H9 (cell line): ENCODE results near the gene SHC4. TPM values are rescaled to one million over a fixed set of nuclear protein-coding genes. Genes with fewer than 3 reads are reported as not detected.
A peak's percentile ranks its signal among the peaks of the same experiment; 100 is the strongest.

Experiments used
- DNase-seq: peaks from one replicate; pipeline ENCODE4 v3.0.0-alpha.2; 2017
- H2AFZ ChIP-seq: one replicate; pipeline ENCODE4 v1.6.1; 2013; ENCODE audit warnings: mild to moderate bottlenecking, low read length, control low read depth, moderate library complexity
- H2AK5ac ChIP-seq: 2 replicates; pipeline ENCODE4 v1.6.1; 2013; ENCODE audit warnings: low read length, control low read depth, mixed read lengths; ENCODE audit not compliant: insufficient read length
- H2BK120ac ChIP-seq: one replicate; pipeline ENCODE4 v1.6.1; 2013; ENCODE audit warnings: low read depth, mild to moderate bottlenecking, low read length, control low read depth, inconsistent platforms; ENCODE audit not compliant: poor library complexity, severe bottlenecking
- H2BK12ac ChIP-seq: 2 replicates; pipeline ENCODE4 v1.6.1; 2013; ENCODE audit warnings: low read length, control low read depth, mixed read lengths, low read depth; ENCODE audit not compliant: insufficient read length
- H2BK15ac ChIP-seq: 2 replicates; pipeline ENCODE4 v1.6.1; 2013; ENCODE audit warnings: low read depth, low read length, control low read depth
- H2BK20ac ChIP-seq: one replicate; pipeline ENCODE4 v1.6.1; 2013; ENCODE audit warnings: low read depth, mild to moderate bottlenecking, low read length, control low read depth, inconsistent platforms; ENCODE audit not compliant: poor library complexity, severe bottlenecking
- H2BK5ac ChIP-seq: 2 replicates; pipeline ENCODE4 v1.6.1; 2013; ENCODE audit warnings: low read length, control low read depth, mixed read lengths; ENCODE audit not compliant: insufficient read length
- H3K14ac ChIP-seq: 2 replicates; pipeline ENCODE4 v1.6.1; 2013; ENCODE audit warnings: low read length, control low read depth; ENCODE audit not compliant: insufficient read depth
- H3K18ac ChIP-seq: 2 replicates; pipeline ENCODE4 v1.6.1; 2013; ENCODE audit warnings: low read depth, mild to moderate bottlenecking, mixed read lengths, low read length, control low read depth; ENCODE audit not compliant: insufficient read length
- H3K23ac ChIP-seq: 2 replicates; pipeline ENCODE4 v1.6.1; 2013; ENCODE audit warnings: low read length, control low read depth, mixed read lengths, low read depth; ENCODE audit not compliant: insufficient read length
- H3K23me2 ChIP-seq: 2 replicates; pipeline ENCODE4 v1.6.1; 2013; ENCODE audit warnings: low read depth, mild to moderate bottlenecking, mixed read lengths, low read length, control low read depth; ENCODE audit not compliant: insufficient read length, poor library complexity, severe bottlenecking
- H3K27ac ChIP-seq: 2 replicates; pipeline ENCODE4 v1.5.1; 2013; ENCODE audit warnings: low read length, control low read depth, mixed read lengths, low read depth; ENCODE audit not compliant: insufficient read length
- H3K27me3 ChIP-seq: 2 replicates; pipeline ENCODE4 v1.6.1; 2013; ENCODE audit warnings: low read length, control low read depth, inconsistent platforms; ENCODE audit not compliant: insufficient read depth
- H3K4ac ChIP-seq: 2 replicates; pipeline ENCODE4 v1.6.1; 2013; ENCODE audit warnings: low read depth, mild to moderate bottlenecking, control low read depth, inconsistent platforms, low read length, moderate library complexity
- H3K4me1 ChIP-seq: 2 replicates; pipeline ENCODE4 v1.6.1; 2013; ENCODE audit warnings: low read length, control low read depth, inconsistent platforms; ENCODE audit not compliant: insufficient read depth
- H3K4me2 ChIP-seq: 2 replicates; pipeline ENCODE4 v1.6.1; 2013; ENCODE audit warnings: low read length, control low read depth, mixed read lengths; ENCODE audit not compliant: insufficient read length, insufficient read depth
- H3K56ac ChIP-seq: 2 replicates; pipeline ENCODE4 v1.6.1; 2013; ENCODE audit warnings: low read depth, mild to moderate bottlenecking, mixed read lengths, low read length, control low read depth; ENCODE audit not compliant: insufficient read length
- H3K79me1 ChIP-seq: 2 replicates; pipeline ENCODE4 v1.6.1; 2013; ENCODE audit warnings: low read depth, mild to moderate bottlenecking, moderate library complexity, low read length, control low read depth, inconsistent platforms; ENCODE audit not compliant: insufficient read depth, poor library complexity, severe bottlenecking
- H3K79me2 ChIP-seq: 2 replicates; pipeline ENCODE4 v1.6.1; 2013; ENCODE audit warnings: low read length, control low read depth, inconsistent platforms; ENCODE audit not compliant: insufficient read depth
- H3K9ac ChIP-seq: 2 replicates; pipeline ENCODE4 v1.6.1; 2013; ENCODE audit warnings: low read length, control low read depth, mixed read lengths; ENCODE audit not compliant: insufficient read length; ENCODE audit errors: extremely low read depth
- H3K9me3 ChIP-seq: one replicate; pipeline ENCODE4 v1.6.1; 2013; ENCODE audit warnings: low read depth, low read length, inconsistent platforms; ENCODE audit not compliant: control insufficient read depth
- H3T11ph ChIP-seq: one replicate; pipeline ENCODE4 v1.6.1; 2013; ENCODE audit warnings: mild to moderate bottlenecking, low read length, control low read depth, inconsistent platforms
- H4K20me1 ChIP-seq: one replicate; pipeline ENCODE4 v1.6.1; 2013; ENCODE audit not compliant: control insufficient read depth, insufficient read length, insufficient read depth
- H4K5ac ChIP-seq: 2 replicates; pipeline ENCODE4 v1.6.1; 2013; ENCODE audit warnings: low read depth, mild to moderate bottlenecking, mixed read lengths, low read length, control low read depth; ENCODE audit not compliant: insufficient read length
- H4K8ac ChIP-seq: replicated peaks from 2 replicates; pipeline ENCODE4 v1.6.1; 2013; ENCODE audit warnings: low read length, control low read depth, mixed read lengths, low read depth; ENCODE audit not compliant: insufficient read length
- H4K91ac ChIP-seq: 2 replicates; pipeline ENCODE4 v1.6.1; 2013; ENCODE audit warnings: low read depth, mild to moderate bottlenecking, moderate library complexity, mixed read lengths, low read length, control low read depth; ENCODE audit not compliant: insufficient read length
- H3K27ac Mint-ChIP-seq, 3 experiments: 2 replicates in 2 of 3; 3 replicates in 1 of 3; pipeline ENCODE4 v1.8.0; 2020 to 2021; ENCODE audit warnings: mixed read lengths in 3 of 3, mild to moderate bottlenecking in 1 of 3, moderate library complexity in 1 of 3
- H3K27me3 Mint-ChIP-seq: 2 replicates; pipeline ENCODE4 v1.8.0; 2021; ENCODE audit warnings: low read depth, mild to moderate bottlenecking, moderate library complexity, mixed read lengths
- H3K36me3 Mint-ChIP-seq, 3 experiments: 2 replicates in 2 of 3; 3 replicates in 1 of 3; pipeline ENCODE4 v1.8.0; 2020 to 2021; ENCODE audit warnings: low read depth in 3 of 3, mixed read lengths in 3 of 3; ENCODE audit not compliant: insufficient read depth in 1 of 3
- H3K4me1 Mint-ChIP-seq, 2 experiments: 2 replicates each; pipeline ENCODE4 v1.8.0; 2020; ENCODE audit warnings: mixed read lengths in 2 of 2
- H3K4me3 Mint-ChIP-seq, 2 experiments: 2 replicates in 1 of 2; 3 replicates in 1 of 2; pipeline ENCODE4 v1.8.0; 2020 to 2021; ENCODE audit warnings: mild to moderate bottlenecking in 2 of 2, mixed read lengths in 2 of 2, moderate library complexity in 1 of 2
- H3K9me3 Mint-ChIP-seq, 2 experiments: 2 replicates in 1 of 2; 3 replicates in 1 of 2; pipeline ENCODE4 v1.8.0; 2020; ENCODE audit warnings: mild to moderate bottlenecking in 2 of 2, mixed read lengths in 2 of 2, moderate library complexity in 1 of 2
- WGBS: extraction: QIAGEN DNeasy Blood & Tissue Kit; methylation state at CpG from one replicate; pipeline ENCODE4 v1.1.7; 2013; ENCODE audit warnings: missing lambda C conversion rate, low lambda C conversion rate, mixed read lengths; ENCODE audit not compliant: insufficient read length; ENCODE audit errors: extremely low coverage; 5-methylcytosine and 5-hydroxymethylcytosine counted together
- total RNA-seq: library from RNA; stranded (reverse); gene quantifications from 2 replicates; pipeline ENCODE4 v1.2.1, GENCODE V29; 2021
- TF ChIP-seq, protein P1 (sequence below): fragments of 200-600 bp; sonication (generic); conservative IDR thresholded peaks from 3 replicates; pipeline ENCODE4 v1.8.0; 2021; ENCODE audit warnings: antibody characterized with exemption, mild to moderate bottlenecking

Gene SHC4
- total RNA-seq, 1 experiment from 2014 or later, result 0.26 TPM

DNA sequence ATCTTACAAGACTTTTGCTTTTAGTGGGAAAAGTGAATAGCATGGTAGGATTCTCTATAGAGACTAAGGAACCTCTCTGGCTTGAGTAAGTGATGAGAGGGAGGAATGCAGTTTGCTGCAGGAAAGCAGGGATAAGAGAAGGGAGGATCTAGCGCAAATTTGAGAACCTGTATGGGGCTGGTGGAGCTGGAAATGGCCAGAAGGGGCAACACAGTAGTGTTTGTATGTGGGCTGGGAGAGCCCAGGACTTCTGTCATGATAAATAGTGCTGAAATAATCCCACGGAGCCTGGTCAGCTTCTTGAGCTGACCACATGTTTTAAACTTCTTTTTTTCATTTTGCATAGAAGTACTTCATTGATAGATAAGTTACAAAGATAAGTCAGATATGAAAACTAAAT is 11.2 kb upstream of the SHC4 start:
- H4K5ac ChIP-seq, result no peak overlapping the region
- Mint-ChIP-seq H3K27ac (peak overlapping the region; percentile 5 to 39 (median 7); a peak in 3 of 7 replicates), H3K36me3 (no peaks in the 10 kb centered on the region), H3K4me1 (peaks cover 20 to 21% of the 10 kb centered on the region in 2 experiments), H3K27me3 (peaks cover 7% of the 10 kb centered on the region), H3K9me3 (no peaks in the 10 kb centered on the region), H3K4me3 (peak overlapping the region; percentile 47 to 50; a peak in 4 of 5 replicates)
- no peak overlapping the region for H3K14ac ChIP-seq
- no peak overlapping the region for H2AFZ ChIP-seq
- H4K20me1 ChIP-seq, result no peaks in the 10 kb centered on the region
- H3K9ac ChIP-seq, result no peak overlapping the region
- no peak overlapping the region for H2AK5ac ChIP-seq
- H3K27me3 ChIP-seq, result no peaks in the 10 kb centered on the region
- H3K4me2 ChIP-seq, result no peak overlapping the region
- TF ChIP-seq, protein P1, sequence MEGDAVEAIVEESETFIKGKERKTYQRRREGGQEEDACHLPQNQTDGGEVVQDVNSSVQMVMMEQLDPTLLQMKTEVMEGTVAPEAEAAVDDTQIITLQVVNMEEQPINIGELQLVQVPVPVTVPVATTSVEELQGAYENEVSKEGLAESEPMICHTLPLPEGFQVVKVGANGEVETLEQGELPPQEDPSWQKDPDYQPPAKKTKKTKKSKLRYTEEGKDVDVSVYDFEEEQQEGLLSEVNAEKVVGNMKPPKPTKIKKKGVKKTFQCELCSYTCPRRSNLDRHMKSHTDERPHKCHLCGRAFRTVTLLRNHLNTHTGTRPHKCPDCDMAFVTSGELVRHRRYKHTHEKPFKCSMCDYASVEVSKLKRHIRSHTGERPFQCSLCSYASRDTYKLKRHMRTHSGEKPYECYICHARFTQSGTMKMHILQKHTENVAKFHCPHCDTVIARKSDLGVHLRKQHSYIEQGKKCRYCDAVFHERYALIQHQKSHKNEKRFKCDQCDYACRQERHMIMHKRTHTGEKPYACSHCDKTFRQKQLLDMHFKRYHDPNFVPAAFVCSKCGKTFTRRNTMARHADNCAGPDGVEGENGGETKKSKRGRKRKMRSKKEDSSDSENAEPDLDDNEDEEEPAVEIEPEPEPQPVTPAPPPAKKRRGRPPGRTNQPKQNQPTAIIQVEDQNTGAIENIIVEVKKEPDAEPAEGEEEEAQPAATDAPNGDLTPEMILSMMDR, result no peak; the same call in 2 of the 3 replicates
- no peak overlapping the region for H3K18ac ChIP-seq
- no peak overlapping the region for H3K56ac ChIP-seq
- no CpG with 5 or more reads among the region's 2 CpGs for WGBS
- no peak overlapping the region for H3K4ac ChIP-seq
- H3K79me1 ChIP-seq, result no peaks in the 10 kb centered on the region
- no peak overlapping the region for H3K27ac ChIP-seq
- DNase-seq, result peak; percentile 53
- H3K23me2 ChIP-seq, result no peaks in the 10 kb centered on the region
- no peak overlapping the region for H2BK120ac ChIP-seq
- H2BK20ac ChIP-seq, result no peak overlapping the region
- no peak overlapping the region for H4K8ac ChIP-seq
- H3T11ph ChIP-seq, result no peak overlapping the region
- H3K4me1 ChIP-seq, result no peaks in the 10 kb centered on the region
- no peaks in the 10 kb centered on the region for H3K9me3 ChIP-seq
- no peak overlapping the region for H2BK12ac ChIP-seq
- H3K79me2 ChIP-seq, result no peaks in the 10 kb centered on the region
- H2BK15ac ChIP-seq, result no peak overlapping the region
- H4K91ac ChIP-seq, result no peak overlapping the region
- H3K23ac ChIP-seq, result no peak overlapping the region
- no peak overlapping the region for H2BK5ac ChIP-seq
